Measurements from ENCODE around the gene ADAMTS2.

DNA sequence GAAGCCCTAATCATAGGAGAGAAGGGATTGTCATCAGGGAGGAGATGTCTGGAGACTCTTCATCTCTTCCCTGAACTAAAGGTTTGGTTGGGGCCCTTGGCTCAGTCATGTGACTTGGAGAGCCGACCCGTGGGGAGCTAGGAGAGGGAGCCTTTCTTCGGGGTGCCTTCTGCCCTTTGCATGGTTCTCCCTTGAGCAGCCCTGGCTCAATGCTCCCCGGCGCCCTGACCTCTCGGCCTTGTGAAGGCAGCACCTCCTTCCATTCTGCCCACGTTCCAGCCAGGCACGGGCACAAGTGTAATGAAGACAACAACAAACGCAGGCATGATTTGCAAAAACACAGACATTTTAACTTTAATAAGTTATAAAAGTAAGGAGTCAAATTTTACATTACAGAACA is 234.7 kb downstream of the ADAMTS2 start:
- TF ChIP-seq, protein P1, sequence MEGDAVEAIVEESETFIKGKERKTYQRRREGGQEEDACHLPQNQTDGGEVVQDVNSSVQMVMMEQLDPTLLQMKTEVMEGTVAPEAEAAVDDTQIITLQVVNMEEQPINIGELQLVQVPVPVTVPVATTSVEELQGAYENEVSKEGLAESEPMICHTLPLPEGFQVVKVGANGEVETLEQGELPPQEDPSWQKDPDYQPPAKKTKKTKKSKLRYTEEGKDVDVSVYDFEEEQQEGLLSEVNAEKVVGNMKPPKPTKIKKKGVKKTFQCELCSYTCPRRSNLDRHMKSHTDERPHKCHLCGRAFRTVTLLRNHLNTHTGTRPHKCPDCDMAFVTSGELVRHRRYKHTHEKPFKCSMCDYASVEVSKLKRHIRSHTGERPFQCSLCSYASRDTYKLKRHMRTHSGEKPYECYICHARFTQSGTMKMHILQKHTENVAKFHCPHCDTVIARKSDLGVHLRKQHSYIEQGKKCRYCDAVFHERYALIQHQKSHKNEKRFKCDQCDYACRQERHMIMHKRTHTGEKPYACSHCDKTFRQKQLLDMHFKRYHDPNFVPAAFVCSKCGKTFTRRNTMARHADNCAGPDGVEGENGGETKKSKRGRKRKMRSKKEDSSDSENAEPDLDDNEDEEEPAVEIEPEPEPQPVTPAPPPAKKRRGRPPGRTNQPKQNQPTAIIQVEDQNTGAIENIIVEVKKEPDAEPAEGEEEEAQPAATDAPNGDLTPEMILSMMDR (IDR thresholded peaks at IDR 0.05): no peak
- no peak for TF ChIP-seq POLR2A (IDR thresholded peaks at IDR 0.05)
